Left renal pelvis (tissue), 4 donors: ENCODE measurements around the gene FBXO42. TPM values are rescaled to one million over a fixed set of nuclear protein-coding genes. Genes with fewer than 3 reads are reported as not detected.
"Not testable (repeated sequence)": the region's sequence is repeated elsewhere in the genome, so short reads cannot be mapped to it uniquely, and the experiment has no call there.

ENCODE experiments used
- DNase-seq, 4 donors: peaks; one replicate each; pipeline ENCODE4 v3.0.0-alpha.2; 2013; ENCODE audit warnings: low read depth in 4 of 4, low spot score in 3 of 4
- polyA plus RNA-seq, 4 donors: library from polyadenylated mRNA; unstranded; fragments of 120-200 nt; gene quantifications; one replicate each; pipeline ENCODE4 v1.2.1, GENCODE V29; 2013; ENCODE audit not compliant: insufficient read length in 4 of 4

Gene FBXO42
- polyA plus RNA-seq, 4 donors, result 17.7 to 23.1 (median 20.4) TPM

DNA sequence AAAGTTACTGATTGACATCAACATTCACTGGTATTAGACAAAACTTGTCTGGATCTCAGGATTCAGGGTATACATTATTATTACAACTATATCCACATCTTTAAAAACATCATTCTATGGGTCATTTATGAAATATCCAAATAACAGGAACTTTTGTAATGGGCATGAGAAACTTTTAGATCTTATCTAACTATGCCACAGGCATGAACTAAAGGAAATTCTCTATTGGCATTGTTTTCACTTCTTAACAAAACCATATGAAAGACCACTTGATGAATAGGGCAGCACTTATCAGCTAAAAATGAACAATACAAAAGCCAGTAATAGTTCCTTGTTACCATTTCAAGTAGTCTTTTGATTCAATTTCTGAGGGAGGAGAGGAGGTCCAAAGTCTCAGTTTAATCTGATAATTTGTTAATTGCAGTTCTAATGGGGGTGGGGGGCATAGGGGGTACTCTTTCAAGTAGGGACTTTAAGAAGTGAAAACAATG, 84.5 kb downstream of the FBXO42 start:
- DNase-seq, result no peak

DNA sequence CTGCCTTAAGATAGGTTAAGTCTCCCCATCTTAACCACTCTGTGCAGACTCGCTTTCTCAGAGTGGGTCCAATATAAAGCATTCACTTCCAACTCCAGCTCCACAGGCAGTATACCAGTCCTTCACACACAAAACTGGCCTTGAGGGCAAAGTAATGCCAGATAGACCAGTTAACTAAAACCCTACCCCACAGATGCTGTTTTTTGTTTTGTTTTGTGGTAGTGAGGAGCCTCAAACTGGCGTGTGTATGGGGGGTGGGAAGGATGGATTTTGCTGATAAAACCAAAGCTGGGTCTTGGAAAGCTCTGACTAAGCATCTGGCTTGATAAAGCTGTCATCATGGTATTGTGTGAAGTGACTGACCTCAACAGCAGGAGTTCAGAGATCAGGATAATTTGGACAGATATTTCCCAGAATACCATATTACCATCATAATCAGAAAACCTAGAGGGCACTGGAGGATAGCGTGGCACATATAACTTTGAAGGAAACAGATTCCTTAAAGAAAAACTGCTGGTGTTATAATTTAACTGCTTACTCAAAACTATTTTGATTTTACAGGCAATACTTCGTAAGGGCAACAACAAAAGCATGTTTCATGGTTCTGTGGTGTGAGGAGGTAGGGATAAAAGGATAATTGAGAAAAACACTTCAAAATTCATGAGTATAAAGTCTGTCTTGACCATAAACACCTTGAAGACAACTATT, 85.7 kb downstream of the FBXO42 start:
- no peak for DNase-seq

DNA sequence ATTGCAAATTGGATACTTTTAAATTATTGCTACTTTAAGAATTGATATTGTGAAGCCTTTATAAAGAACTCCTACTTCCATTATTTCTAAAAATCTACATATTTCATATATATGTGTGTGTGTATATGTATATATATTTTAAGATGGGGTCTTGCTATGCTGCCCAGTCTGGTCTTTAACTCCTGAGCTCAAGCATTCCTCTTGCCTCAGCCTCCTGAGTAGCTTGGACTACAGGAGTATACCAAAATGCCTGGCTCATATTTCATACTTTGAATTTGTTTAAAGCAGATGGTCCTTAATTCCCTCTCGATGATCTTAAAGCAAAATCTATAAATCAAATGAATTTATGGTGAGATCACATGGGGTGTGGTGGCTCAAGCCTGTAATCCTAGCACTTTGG, 90.2 kb downstream of the FBXO42 start:
- DNase-seq, result no peak

DNA sequence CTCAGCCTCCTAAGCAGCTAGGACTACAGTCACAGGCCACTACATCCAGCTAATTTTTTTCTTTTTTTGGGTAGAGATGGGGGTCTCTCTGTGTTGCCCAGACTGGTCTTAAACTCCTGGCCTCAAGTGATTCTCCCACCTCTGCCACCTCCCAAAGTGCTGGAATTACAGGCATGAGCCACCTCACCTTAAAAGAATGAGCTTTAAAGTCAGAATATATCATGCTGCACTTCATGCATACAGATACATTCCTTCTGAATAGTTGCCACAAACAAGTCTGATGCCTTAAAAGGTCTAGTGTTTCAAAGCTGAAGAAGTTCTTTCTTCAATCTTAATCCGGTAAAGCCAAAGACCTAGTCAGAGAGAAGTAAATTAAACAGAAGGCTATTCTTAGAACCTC, 91.5 kb downstream of the FBXO42 start:
- no peak for DNase-seq

DNA sequence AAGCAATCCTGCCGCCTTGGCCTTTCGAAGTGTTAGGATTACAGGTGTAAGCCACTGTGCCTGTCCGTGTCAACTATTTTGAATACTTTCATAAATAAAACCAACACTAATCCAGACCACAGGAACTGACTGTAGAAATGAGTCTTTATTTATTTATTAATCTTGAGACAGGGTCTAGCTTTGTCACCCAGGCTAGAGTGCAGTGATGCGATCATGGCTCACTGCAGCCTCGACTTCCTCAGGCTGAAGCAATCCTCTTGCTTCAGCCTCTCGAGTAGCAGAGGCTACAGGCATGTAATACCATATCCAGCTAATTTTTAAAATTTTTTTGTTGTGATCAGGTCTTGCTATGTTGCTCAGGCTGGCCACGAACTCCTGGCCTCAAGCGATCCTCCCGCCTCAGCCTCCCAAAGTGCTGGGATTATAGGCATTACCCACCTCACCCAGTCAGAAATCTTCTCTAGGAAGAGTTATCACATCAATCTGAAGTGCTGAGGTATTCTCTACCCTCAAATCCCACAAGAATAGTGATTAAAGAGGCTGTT, 93.6 kb downstream of the FBXO42 start:
- DNase-seq, result no peak

- DNase-seq, result no peak
These were observed 94.3 kb downstream of the FBXO42 start for GRCh38 chr1:16257968-16258367.

GRCh38 chr1:16257556-16257955, 94.7 kb downstream of the FBXO42 start:
- DNase-seq, result not testable (repeated sequence)

- DNase-seq, result no peak
These were observed 95.8 kb downstream of the FBXO42 start for GRCh38 chr1:16256478-16256877.

DNA sequence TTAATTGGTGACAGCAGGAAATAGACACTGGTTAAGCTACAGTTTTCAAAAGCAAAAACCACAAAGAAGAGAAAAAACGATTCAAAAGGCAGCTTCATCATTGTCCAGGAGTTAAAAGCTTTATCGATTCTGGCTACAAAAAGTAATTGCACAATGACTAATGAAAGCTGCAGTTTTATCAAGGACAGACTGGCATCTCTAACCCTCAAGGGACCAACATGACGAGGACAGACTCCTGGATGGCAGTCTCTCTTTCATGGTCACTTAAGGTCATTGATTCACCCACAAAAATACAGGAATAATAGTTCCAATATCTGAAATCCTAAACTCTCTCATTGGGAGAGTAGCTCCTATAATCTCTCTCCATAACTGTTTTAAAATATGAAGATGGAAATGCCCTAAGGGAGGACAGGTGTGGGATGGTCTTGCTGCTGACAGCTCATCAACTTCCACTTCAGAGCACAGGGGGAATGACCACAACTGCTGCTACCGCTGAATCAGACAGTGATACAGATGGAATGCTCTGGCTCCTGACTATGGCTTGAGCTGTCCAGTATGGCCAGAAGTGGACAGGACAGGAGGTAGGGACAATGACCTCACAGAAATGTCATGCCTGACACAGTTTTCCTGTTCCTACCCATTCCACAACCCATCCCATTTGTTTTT, 97.9 kb downstream of the FBXO42 start:
- no peak for DNase-seq

DNA sequence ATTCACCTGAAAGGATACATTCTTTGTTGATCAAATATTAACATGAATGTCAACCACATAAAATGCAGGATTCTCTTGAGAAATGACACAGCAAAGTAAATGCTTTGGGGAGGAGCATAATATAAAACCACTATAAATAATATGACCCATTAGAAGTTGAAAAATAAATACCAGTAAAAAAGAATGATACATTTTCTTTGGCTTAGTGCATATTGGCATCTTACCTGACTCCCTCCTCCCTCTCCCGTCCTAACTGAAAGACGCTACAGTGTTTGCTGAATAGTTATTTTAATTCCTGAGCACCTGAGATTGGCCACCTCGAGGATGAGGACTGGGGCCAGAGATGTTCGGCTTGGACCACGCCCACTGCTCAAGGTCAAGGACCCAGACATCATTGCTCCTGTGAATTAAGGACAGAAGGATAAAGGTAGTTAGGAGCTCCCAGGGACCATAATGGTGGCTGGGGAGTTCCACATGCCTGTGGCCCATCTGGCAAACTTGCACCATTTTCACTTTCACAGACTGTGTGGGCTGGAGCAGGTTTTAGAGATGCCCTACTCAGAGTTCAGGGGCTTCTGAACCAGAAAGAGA, 98.9 kb downstream of the FBXO42 start:
- no peak for DNase-seq

DNA sequence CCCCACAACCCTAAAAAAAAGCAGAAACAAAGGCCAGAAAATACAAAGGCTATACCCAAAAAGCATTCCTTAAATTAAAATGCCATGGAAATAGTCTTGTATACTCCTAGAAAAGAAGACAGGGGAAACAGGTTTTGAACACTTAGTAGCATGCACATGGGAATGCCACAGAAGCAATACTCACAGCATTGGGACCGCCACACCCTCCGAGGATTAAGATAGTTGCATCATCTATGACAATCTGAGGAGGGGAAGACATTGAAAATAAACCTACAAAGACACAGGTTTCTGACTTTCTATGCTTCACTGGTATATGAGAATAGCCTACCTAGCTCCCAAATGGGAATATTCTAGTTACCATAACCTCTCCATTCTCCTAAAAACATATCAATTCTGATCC, 99.4 kb downstream of the FBXO42 start:
- no peak for DNase-seq

DNA sequence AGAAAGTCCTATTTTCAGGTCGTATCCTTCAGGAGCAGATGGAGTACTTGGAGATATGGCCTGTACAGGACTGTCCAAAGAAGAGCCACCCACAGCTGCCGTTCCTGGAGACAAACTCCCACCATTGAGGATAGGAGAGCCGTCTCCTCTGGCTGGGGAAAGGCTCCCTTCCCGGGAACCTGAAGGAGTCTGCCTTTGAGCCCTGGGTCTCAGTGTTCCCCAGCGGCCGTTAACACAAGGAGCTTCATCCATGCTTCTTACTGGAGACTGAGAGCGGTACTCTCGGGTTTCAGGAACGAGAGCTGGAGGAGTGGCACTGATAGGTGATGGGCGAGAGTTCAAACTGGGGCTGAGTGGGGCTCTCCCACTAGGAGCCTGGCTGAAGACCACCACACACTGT, 100.9 kb downstream of the FBXO42 start:
- DNase-seq, result no peak

GRCh38 chr1:16250524-16251251, 101.6 kb downstream of the FBXO42 start:
- DNase-seq, result no peak

GRCh38 chr1:16249596-16250241, 102.6 kb downstream of the FBXO42 start:
- DNase-seq, result no peak

GRCh38 chr1:16248603-16249516, 103.4 kb downstream of the FBXO42 start:
- DNase-seq, result no peak

DNA sequence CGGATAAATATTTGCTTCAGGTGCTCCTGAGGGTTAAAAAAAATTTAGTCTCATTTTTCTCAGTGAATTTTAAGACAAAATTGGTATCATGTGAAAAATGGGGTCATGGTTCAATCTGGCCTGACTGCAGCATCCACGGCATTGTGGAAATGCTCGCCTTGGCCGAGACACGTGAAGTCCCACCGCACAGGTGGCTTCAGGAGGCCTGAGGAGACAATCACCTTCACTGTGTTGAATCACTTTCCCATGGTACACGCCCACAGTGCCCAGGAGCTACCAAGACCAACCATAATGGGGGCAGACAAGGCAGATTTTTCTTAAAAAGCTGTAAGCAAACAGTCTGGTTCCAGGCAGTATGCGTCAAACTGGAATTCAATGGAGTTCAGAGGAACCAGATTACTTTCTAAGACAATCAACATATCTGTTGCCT, 104.3 kb downstream of the FBXO42 start:
- DNase-seq, result no peak

- no peak for DNase-seq
These were observed 104.8 kb downstream of the FBXO42 start for GRCh38 chr1:16247441-16247840.

- DNase-seq, result no peak
These were observed 105.3 kb downstream of the FBXO42 start for GRCh38 chr1:16246961-16247360.

DNA sequence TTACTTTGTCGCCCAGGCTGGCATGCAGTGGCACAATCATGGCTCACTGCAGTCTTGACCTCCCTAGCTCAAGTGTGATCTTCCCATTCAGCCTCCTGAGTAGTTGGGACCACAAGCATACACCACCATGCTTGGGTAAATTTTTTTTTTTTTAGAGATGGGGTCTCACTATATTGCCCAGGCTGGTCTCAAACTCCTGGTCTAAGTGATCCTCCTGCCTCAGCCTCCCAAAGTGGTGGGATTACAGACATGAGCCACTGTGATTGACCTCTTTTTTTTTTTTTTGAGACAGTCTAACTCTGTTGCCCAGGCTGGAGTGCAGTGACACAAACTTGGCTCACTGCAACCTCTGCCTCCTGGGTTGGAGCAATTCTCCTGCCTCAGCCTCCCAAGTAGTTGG, 106.0 kb downstream of the FBXO42 start:
- not testable (repeated sequence) for DNase-seq
